KMS-11 (cell line): ENCODE data around the gene CALML6.

ENCODE experiments used
- H2AFZ ChIP-seq: fragments of 200-600 bp; sonication (generic); 2 replicates; pipeline ENCODE4 v1.6.1; 2016; ENCODE audit warnings: antibody characterized with exemption, mixed run types, low read depth
- H3K27ac ChIP-seq: fragments of 200-600 bp; sonication (generic); 2 replicates; pipeline ENCODE4 v1.6.1; 2016; ENCODE audit warnings: mild to moderate bottlenecking, mixed run types
- H3K27me3 ChIP-seq: fragments of 200-600 bp; sonication (generic); 2 replicates; pipeline ENCODE4 v1.6.1; 2017; ENCODE audit warnings: mild to moderate bottlenecking, low read depth, mixed run types, moderate library complexity; ENCODE audit not compliant: insufficient read depth
- H3K36me3 ChIP-seq: fragments of 200-600 bp; sonication (generic); 2 replicates; pipeline ENCODE4 v1.6.1; 2017; ENCODE audit warnings: mild to moderate bottlenecking, mixed run types; ENCODE audit not compliant: insufficient read depth
- H3K4me1 ChIP-seq: fragments of 200-600 bp; sonication (generic); 2 replicates; pipeline ENCODE4 v1.6.1; 2016; ENCODE audit warnings: mild to moderate bottlenecking, low read depth, mixed run types; ENCODE audit not compliant: poor library complexity, severe bottlenecking
- H3K4me2 ChIP-seq: fragments of 200-600 bp; sonication (generic); 2 replicates; pipeline ENCODE4 v1.7.0; 2016; ENCODE audit warnings: mild to moderate bottlenecking, mixed run types
- H3K4me3 ChIP-seq: fragments of 200-600 bp; sonication (generic); IDR thresholded peaks from 2 replicates; pipeline ENCODE4 v1.6.1; 2017; ENCODE audit warnings: low read depth, low read length, mixed read lengths; ENCODE audit not compliant: insufficient read depth
- H3K79me2 ChIP-seq: fragments of 200-600 bp; sonication (generic); 2 replicates; pipeline ENCODE4 v1.6.1; 2016; ENCODE audit warnings: low read depth, mixed run types; ENCODE audit not compliant: insufficient read depth
- H3K9ac ChIP-seq: fragments of 200-600 bp; sonication (generic); 2 replicates; pipeline ENCODE4 v1.6.1; 2016; ENCODE audit warnings: mild to moderate bottlenecking, mixed run types
- H4K20me1 ChIP-seq: fragments of 200-600 bp; sonication (generic); 2 replicates; pipeline ENCODE4 v1.6.1; 2016; ENCODE audit warnings: mild to moderate bottlenecking, mixed run types; ENCODE audit not compliant: insufficient read depth
- CTCF ChIP-seq: fragments of 200-600 bp; sonication (generic); conservative IDR thresholded peaks from 2 replicates; pipeline ENCODE4 v1.6.1; 2017; ENCODE audit warnings: low read depth, mild to moderate bottlenecking, antibody characterized with exemption, low read length, moderate library complexity, mixed read lengths

The CALML6 gene

GRCh38 chr1:1877865-1878436, 37.1 kb upstream of the CALML6 start:
- TF ChIP-seq CTCF: no peak
- peaks cover 97% of the 10 kb centered on the region for H3K79me2 ChIP-seq
- no peak overlapping the region for H3K9ac ChIP-seq
- peaks cover 8% of the 10 kb centered on the region for H3K4me1 ChIP-seq
- no peaks in the 10 kb centered on the region for H3K27me3 ChIP-seq
- no peak overlapping the region for H3K27ac ChIP-seq
- no peak overlapping the region for H2AFZ ChIP-seq
- H3K36me3 ChIP-seq: no peaks in the 10 kb centered on the region; the same call in 1 of the 2 replicates
- peaks cover 79% of the 10 kb centered on the region for H4K20me1 ChIP-seq
- H3K4me2 ChIP-seq: no peak overlapping the region
- no peak overlapping the region for H3K4me3 ChIP-seq

GRCh38 chr1:1879942-1880341, 35.1 kb upstream of the CALML6 start:
- peaks cover 86% of the 10 kb centered on the region for H4K20me1 ChIP-seq
- H3K27ac ChIP-seq: no peak overlapping the region
- H3K27me3 ChIP-seq: no peaks in the 10 kb centered on the region
- no peaks in the 10 kb centered on the region; the same call in 1 of the 2 replicates for H3K36me3 ChIP-seq
- TF ChIP-seq CTCF: no peak
- H3K9ac ChIP-seq: no peak overlapping the region
- peaks cover 28% of the 10 kb centered on the region for H3K4me1 ChIP-seq
- H3K79me2 ChIP-seq: peaks cover 97% of the 10 kb centered on the region
- H3K4me2 ChIP-seq: no peak overlapping the region
- no peak overlapping the region for H3K4me3 ChIP-seq
- no peak overlapping the region for H2AFZ ChIP-seq

- Histone ChIP-seq H4K20me1 (peaks cover 83% of the 10 kb centered on the region), H3K27ac (no peak overlapping the region), H3K36me3 (no peaks in the 10 kb centered on the region; the same call in 1 of the 2 replicates), H3K4me2 (no peak overlapping the region), H3K4me3 (no peak overlapping the region), H3K4me1 (peaks cover 33% of the 10 kb centered on the region), H3K9ac (no peak overlapping the region), H3K79me2 (peaks cover 97% of the 10 kb centered on the region), H3K27me3 (no peaks in the 10 kb centered on the region), H2AFZ (no peak overlapping the region)
- TF ChIP-seq CTCF: no peak
Measured at GRCh38 chr1:1880617-1881312, 34.3 kb upstream of the CALML6 start.

GRCh38 chr1:1881727-1882126, 33.3 kb upstream of the CALML6 start:
- Histone ChIP-seq H2AFZ (no peak overlapping the region), H4K20me1 (peaks cover 86% of the 10 kb centered on the region), H3K79me2 (peaks cover 97% of the 10 kb centered on the region), H3K4me2 (no peak overlapping the region), H3K4me3 (no peak overlapping the region), H3K9ac (no peak overlapping the region), H3K27me3 (no peaks in the 10 kb centered on the region), H3K36me3 (no peaks in the 10 kb centered on the region; the same call in 1 of the 2 replicates), H3K27ac (no peak overlapping the region), H3K4me1 (peaks cover 42% of the 10 kb centered on the region)
- no peak for TF ChIP-seq CTCF
